CD4-positive, alpha-beta T cell treated with Interleukin-21 for 1 hour (primary cell): Measurements from ENCODE around the gene FAIM2.

Experiments used
- DNase-seq: peaks from one replicate; pipeline ENCODE4 v3.0.0-alpha.2; 2020

The FAIM2 gene

DNA sequence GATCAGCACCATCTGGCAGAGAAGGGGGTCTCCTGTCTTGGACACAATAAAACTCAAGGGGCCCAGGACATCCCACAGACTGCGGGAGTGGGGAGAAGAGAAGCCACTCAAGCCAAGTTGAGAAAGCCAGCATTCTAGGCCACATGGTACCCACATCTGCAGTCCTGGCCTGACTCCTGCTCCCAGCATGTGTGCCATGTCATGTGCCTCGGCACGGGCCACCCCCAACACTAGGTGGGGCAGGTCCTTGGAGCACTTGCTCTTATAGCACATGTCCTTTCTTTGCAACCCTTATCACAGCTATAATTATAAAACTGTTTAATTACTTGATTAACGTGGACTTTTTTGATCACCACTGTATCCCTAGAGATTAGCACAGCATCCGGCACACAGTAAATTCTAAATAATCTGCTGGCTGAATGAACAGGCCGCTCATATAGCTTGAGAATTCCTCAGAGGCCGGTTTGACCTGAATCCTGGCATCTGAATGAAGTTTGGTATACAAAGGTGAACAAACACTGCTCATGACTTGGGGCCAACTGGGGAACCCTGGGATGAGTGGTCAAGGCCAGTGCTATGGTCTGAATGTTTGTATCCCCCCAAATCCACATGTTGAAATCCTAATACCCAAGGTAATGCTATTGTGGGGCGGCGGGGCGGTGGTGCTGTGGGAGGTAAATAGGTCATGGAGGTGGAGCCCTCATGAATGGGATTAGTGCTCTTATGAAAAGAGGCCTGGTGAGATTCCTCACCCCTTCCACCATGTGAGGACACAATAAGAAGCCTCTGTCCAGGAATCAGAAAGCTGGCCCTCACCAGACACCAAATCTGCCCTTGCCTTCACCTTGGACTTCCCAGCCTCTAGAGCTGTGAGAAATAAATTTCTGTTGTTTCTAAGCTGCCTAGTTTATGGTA lies 82.1 kb downstream of the FAIM2 start:
- no peak for DNase-seq

DNA sequence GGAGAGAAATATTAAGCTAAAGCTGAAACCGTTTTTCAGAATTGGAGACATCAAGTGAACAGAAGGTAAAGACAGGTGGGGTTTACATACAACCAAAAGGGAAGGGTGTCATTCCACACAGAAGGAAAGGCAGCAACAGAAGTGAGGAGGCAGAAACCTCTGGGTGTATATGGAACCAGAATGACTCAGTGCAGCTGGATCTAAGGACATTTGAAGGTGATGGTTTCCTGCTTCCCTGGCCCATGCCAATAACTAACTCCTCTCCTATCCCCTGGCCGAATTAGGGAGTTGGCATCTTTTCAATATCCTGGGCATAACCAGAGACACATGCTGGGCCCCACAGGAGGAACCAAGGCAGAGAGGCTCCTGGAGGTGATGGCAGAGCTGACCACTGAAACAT lies 83.9 kb downstream of the FAIM2 start:
- no peak for DNase-seq

DNA sequence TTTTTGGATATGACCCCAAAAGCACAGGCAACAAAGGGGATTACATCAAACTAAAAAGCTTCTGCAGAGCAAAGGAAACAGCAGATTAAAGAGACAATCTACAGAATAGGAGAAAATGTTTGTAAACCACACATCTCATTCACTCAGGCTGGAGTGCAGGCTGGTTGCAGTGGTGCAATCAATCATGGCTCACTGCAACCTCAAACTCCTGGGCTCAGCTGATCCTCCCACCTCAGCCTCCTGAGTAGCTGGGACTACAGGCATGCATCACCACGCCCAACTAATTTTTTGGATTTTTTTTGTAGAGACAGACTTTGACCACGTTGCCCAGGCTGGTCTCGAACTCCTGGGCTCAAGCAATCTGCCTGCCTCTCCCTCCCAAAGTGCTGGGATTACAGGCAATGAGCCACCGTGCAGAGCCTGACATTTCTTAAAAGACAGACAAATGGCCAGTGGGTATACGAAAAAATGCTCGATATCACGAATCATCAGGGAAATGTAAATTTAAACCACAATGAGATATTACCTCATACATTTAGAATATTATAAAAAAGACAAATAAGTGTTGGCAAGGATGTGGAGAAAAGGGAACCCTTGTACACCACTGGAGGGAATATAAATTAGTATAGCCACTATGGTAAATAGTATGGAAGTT lies 85.3 kb downstream of the FAIM2 start:
- DNase-seq = no peak
